ENCODE measurements around the gene FAM111B. TPM values are rescaled to one million over a fixed set of nuclear protein-coding genes. Genes with fewer than 3 reads are reported as not detected.

FAM111B gene
- total and polyA plus RNA-seq, 2 of the 8 experiments (the other 6 are each of a cell fraction or from before 2014, with no cell fraction given): 4.8 to 38.1 TPM

DNA sequence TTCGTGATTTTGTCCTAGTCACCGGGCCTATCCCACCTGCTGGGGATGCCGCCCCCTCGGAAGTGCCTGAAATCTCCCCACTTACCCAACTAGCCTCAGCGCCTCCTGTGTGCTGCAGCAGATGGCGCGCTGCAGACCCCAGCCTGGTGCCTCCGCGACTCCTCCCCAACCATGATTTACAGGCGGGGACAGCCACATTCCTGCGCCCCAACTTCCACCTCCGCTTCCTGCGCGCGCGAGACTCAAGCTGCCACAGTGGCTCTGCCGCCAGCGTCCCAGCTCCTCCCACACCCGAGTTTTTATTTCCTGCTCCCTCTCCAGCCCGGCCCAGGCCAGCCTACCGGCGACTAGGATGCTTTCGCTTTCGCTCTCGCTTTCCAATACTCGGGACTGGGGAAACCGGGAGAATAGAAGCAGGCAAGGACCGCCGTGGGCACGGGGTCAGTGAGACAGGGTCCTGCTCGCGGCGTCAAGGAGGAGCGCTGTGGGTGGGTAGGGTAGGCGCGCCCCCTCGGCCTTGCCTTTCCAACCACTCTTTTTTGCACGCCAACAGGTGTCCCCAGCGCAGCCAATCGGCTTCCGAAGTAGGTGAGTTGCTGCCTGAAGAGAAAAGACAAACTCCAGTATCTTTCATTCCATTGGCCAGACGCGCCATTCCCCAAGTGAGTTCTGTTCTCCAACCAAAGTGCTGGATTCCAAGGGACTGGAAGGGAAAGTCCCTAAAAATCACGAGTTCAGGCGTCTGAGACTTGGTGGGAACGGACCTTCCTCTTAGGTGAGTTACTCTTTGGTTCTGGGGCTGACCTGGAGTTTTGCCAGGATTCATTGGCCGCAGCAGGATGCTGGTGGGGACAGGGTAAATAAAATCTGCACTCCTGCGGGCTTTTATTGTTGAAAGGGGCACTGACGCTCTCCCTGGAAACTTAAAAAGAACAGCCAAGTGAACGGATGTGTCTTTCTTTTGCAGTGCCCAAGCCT, 35.8 kb downstream of the FAM111B start, which contains the start of gene FAM111A:
TSS of gene FAM111A (plus strand) at position 327 of the 978 bp plus-strand sequence. CDS start 6,017 bp downstream, outside the sequence.
- Histone ChIP-seq H3K79me1 (ENCODE audit: low read depth, low read length) (no peaks in the 10 kb centered on the region), H3K27me3 (replicated peaks in 1 of 4; ENCODE audit: control insufficient read depth in 3 of 4, extremely low read depth in 1 of 4, insufficient read depth in 3 of 4, low read length in 3 of 4) (no peaks in the 10 kb centered on the region; a peak in 1 of 7 replicates), H3K4me1 (replicated peaks in 1 of 4; ENCODE audit: control insufficient read depth in 3 of 4, insufficient read depth in 4 of 4, low read length in 3 of 4) (peaks cover 0 to 8% (median 0%) of the 10 kb centered on the region in 4 experiments; a peak in 4 of 7 replicates), H3K27ac (ENCODE audit: low read depth, low read length) (peak within 1 kb of the TSS; percentile 65; the same call in 1 of the 2 replicates), H4K8ac (ENCODE audit: extremely low read depth, insufficient read depth, low read length) (peak within 1 kb of the TSS; percentile 81), H2BK120ac (replicated peaks; ENCODE audit: low read depth, low read length) (no peak within 1 kb of the TSS), H4K20me1 (replicated peaks in 1 of 2; ENCODE audit: control insufficient read depth in 1 of 2, insufficient read depth in 2 of 2, low read length in 2 of 2) (peaks cover 0 to 2% of the 10 kb centered on the region in 2 experiments), H3K14ac (ENCODE audit: insufficient read length) (no peak within 1 kb of the TSS), H4K5ac (ENCODE audit: insufficient read length, low read depth, low read length) (peak within 1 kb of the TSS; percentile 42), H2AK5ac (ENCODE audit: low read depth, low read length) (no peak within 1 kb of the TSS), H3K9me3 (ENCODE audit: insufficient read depth in 2 of 2, low read depth in 1 of 2, low read length in 1 of 2) (no peaks in the 10 kb centered on the region), H3K4ac (replicated peaks; ENCODE audit: insufficient read length, low read depth, low read length) (no peak within 1 kb of the TSS), H3K18ac (ENCODE audit: extremely low read depth, low read length) (no peak within 1 kb of the TSS), H3K56ac (replicated peaks; ENCODE audit: insufficient read length, low read depth, low read length) (no peak within 1 kb of the TSS), H2BK20ac (ENCODE audit: low read length) (no peak within 1 kb of the TSS), H3K9ac (replicated peaks in 1 of 4; ENCODE audit: extremely low read depth in 1 of 4, low read depth in 3 of 4, low read length in 3 of 4) (peak within 1 kb of the TSS in 3 of 4 experiments; percentile 35 to 67 (median 66); a peak in 6 of 7 replicates), H3K79me2 (ENCODE audit: control insufficient read depth in 1 of 2, insufficient read depth in 2 of 2, low read length in 2 of 2) (peaks cover 0 to 10% of the 10 kb centered on the region in 2 experiments; a peak in 2 of 4 replicates), H2BK12ac (ENCODE audit: low read depth, low read length) (no peak within 1 kb of the TSS), H3K23me2 (ENCODE audit: low read depth, low read length) (peaks cover 6% of the 10 kb centered on the region; the same call in 1 of the 2 replicates), H3K23ac (ENCODE audit: insufficient read length) (no peak within 1 kb of the TSS), H2BK15ac (ENCODE audit: low read length) (no peak within 1 kb of the TSS), H3K4me3 (ENCODE audit: extremely low read depth in 1 of 4, insufficient read depth in 2 of 4, low read depth in 3 of 4, low read length in 4 of 4) (peak within 1 kb of the TSS; percentile 54 to 86 (median 77)), H3K4me2 (ENCODE audit: insufficient read depth in 1 of 2, low read depth in 2 of 2, low read length in 2 of 2) (peak within 1 kb of the TSS; percentile 54 to 69), H2AFZ (ENCODE audit: low read length) (0 out of 2 replicates have a peak within 1 kb of the TSS, but pooled peaks have one; percentile 47), H4K91ac (replicated peaks; ENCODE audit: insufficient read length, low read length) (peak within 1 kb of the TSS; percentile 20), H3K36me3 (ENCODE audit: control insufficient read depth in 2 of 4, insufficient read depth in 4 of 4, low read length in 3 of 4) (peaks cover 0 to 3% (median 2%) of the 10 kb centered on the region in 4 experiments; a peak in 1 of 8 replicates), H2BK5ac (ENCODE audit: low read depth, low read length) (peak within 1 kb of the TSS; percentile 8)
- DNase-seq (ENCODE audit: low read depth in 1 of 2, low spot score in 2 of 2) (peak; percentile 67 to 83), FAIRE-seq (peak; percentile 69)
- 2% methylated on average over 47 of the region's 50 CpGs; no CpG with 5 or more reads in 1 of the 2 experiments for WGBS, 2 experiments (ENCODE audit: extremely low coverage in 1 of 2, insufficient coverage in 1 of 2, insufficient read length in 1 of 2, insufficient replicate concordance in 2 of 2, low coverage in 1 of 2, low lambda C conversion rate in 2 of 2, missing lambda C conversion rate in 1 of 2)
- CTCF ChIA-PET (ENCODE audit: partially characterized antibody): interaction anchor here (0.9 to 6.1 kb wide), 4 partner anchors 14 to 84 kb away, joined by 3 to 65 read pairs (median 10); partner anchors contain the start of gene DTX4
- POLR2A ChIA-PET (ENCODE audit: partially characterized antibody): interaction anchor here (0.7 to 1.4 kb wide), 3 partner anchors 15 to 238 kb away, joined by 3 to 4 read pairs (median 3); no protein-coding TSS in a partner anchor
- TF ChIP-seq TBP (IDR thresholded peaks at IDR 0.05; ENCODE audit: low read depth, low read length): peak; percentile 62; the same call in 1 of the 2 replicates
- no peak for TF ChIP-seq EZH2 (IDR thresholded peaks at IDR 0.05; ENCODE audit: low read depth, low read length, severe bottlenecking)
- TF ChIP-seq ASH2L (IDR thresholded peaks at IDR 0.05; ENCODE audit: low read length): peak; percentile 97
- peak; percentile 58 to 77; a peak in 2 of 4 replicates for TF ChIP-seq HDAC2 (IDR thresholded peaks at IDR 0.05; ENCODE audit: borderline replicate concordance in 1 of 2, low read depth in 2 of 2, low read length in 2 of 2)
- TF ChIP-seq SP2 (IDR thresholded peaks at IDR 0.05; ENCODE audit: low read length): no peak
- peak in 1 of 2 experiments; percentile 18; a peak in 1 of 3 replicates for TF ChIP-seq POLR2A (IDR thresholded peaks at IDR 0.05; ENCODE audit: control extremely low read depth in 1 of 2, low read depth in 2 of 2, low read length in 2 of 2)
- TF ChIP-seq TAF7 (optimal IDR thresholded peaks at IDR 0.05; ENCODE audit: borderline replicate concordance, low read depth, low read length): peak; percentile 30
- peak; percentile 55; the same call in 1 of the 2 replicates for TF ChIP-seq TAF1 (IDR thresholded peaks at IDR 0.05; ENCODE audit: low read depth, low read length)
- TF ChIP-seq SIRT6 (IDR thresholded peaks at IDR 0.05; ENCODE audit: low read length): no peak
- peak; percentile 23; the same call in 1 of the 2 replicates for TF ChIP-seq CREB1 (IDR thresholded peaks at IDR 0.05)
- no peak for TF ChIP-seq TCF12 (IDR thresholded peaks at IDR 0.05; ENCODE audit: low read depth, low read length)
